Measurements from ENCODE around the gene ADAM12.

DNA sequence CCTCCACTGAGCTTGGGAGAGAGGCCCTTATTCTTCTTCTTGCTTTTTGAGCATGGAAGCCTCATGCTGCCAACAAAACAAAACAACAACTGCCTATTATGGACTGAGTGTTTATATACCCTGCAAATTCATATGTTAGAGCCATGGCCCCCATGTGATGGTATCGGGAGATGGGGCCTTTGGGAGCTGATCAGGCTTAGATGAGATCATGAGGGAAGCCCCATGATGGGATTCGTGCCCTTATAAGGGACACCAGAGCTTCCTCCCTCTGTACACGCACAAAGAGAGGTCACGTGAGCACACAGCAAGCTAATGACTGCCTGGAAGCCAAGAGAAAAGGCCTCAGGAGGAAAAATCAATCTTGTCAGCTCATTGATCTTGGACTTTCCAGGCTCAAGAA, 256.9 kb downstream of the ADAM12 start:
- TF ChIP-seq POLR2A (IDR thresholded peaks at IDR 0.05) (no peak), POLR2AphosphoS5 (IDR thresholded peaks at IDR 0.05) (no peak)
- TF ChIP-seq, protein P1, sequence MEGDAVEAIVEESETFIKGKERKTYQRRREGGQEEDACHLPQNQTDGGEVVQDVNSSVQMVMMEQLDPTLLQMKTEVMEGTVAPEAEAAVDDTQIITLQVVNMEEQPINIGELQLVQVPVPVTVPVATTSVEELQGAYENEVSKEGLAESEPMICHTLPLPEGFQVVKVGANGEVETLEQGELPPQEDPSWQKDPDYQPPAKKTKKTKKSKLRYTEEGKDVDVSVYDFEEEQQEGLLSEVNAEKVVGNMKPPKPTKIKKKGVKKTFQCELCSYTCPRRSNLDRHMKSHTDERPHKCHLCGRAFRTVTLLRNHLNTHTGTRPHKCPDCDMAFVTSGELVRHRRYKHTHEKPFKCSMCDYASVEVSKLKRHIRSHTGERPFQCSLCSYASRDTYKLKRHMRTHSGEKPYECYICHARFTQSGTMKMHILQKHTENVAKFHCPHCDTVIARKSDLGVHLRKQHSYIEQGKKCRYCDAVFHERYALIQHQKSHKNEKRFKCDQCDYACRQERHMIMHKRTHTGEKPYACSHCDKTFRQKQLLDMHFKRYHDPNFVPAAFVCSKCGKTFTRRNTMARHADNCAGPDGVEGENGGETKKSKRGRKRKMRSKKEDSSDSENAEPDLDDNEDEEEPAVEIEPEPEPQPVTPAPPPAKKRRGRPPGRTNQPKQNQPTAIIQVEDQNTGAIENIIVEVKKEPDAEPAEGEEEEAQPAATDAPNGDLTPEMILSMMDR (IDR thresholded peaks at IDR 0.05): no peak

All from sigmoid colon (tissue), 4 donors.